Measurements from ENCODE around the gene DUOX1. TPM values are rescaled to one million over a fixed set of nuclear protein-coding genes. Genes with fewer than 3 reads are reported as not detected.

Gene DUOX1
- total and polyA plus RNA-seq, 4 donors, result 0.02 to 0.94 (median 0.08) TPM; not detected in 1

DNA sequence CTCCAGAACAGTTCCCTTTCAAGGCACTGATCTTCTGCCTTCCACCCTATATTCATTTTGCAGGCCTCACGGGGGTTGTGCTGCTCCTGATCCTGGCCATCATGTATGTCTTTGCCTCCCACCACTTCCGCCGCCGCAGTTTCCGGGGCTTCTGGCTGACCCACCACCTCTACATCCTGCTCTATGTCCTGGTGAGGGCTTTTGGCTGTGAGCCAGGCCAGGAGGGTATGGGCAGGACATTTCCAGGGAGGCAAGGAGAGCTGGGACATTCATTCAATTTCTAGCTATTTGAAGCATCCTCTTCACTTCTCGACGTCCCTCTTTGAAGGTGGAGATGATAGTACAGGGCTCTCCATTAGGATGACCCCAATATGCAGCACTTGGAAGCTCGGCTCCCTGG lies 25.9 kb downstream of the DUOX1 start:
- no peaks in the 10 kb centered on the region for H3K36me3 ChIP-seq (ENCODE audit: control insufficient read depth in 4 of 4, insufficient read depth in 3 of 4, low read depth in 1 of 4, low read length in 3 of 4)
- H3K4me1 ChIP-seq (ENCODE audit: control insufficient read depth in 4 of 4, insufficient read depth in 4 of 4, low read length in 3 of 4), result no peaks in the 10 kb centered on the region
- TF ChIP-seq FOXA1 (IDR thresholded peaks at IDR 0.05) (no peak), EGR1 (IDR thresholded peaks at IDR 0.05; ENCODE audit: low read depth in 2 of 2) (no peak), TAF1 (conservative IDR thresholded peaks at IDR 0.05) (no peak), SP1 (IDR thresholded peaks at IDR 0.05) (no peak), HNF4G (IDR thresholded peaks at IDR 0.05) (no peak), JUND (IDR thresholded peaks at IDR 0.05) (no peak), HNF4A (conservative IDR thresholded peaks at IDR 0.05) (no peak), NR2F2 (IDR thresholded peaks at IDR 0.05) (no peak), YY1 (IDR thresholded peaks at IDR 0.05) (no peak), GABPA (IDR thresholded peaks at IDR 0.05 in 1 of 2, conservative IDR thresholded peaks at IDR 0.05 in 1 of 2) (no peak), RXRA (IDR thresholded peaks at IDR 0.05) (no peak), RAD21 (IDR thresholded peaks at IDR 0.05) (no peak), FOXA2 (IDR thresholded peaks at IDR 0.05) (no peak)
- TF ChIP-seq, protein P1, sequence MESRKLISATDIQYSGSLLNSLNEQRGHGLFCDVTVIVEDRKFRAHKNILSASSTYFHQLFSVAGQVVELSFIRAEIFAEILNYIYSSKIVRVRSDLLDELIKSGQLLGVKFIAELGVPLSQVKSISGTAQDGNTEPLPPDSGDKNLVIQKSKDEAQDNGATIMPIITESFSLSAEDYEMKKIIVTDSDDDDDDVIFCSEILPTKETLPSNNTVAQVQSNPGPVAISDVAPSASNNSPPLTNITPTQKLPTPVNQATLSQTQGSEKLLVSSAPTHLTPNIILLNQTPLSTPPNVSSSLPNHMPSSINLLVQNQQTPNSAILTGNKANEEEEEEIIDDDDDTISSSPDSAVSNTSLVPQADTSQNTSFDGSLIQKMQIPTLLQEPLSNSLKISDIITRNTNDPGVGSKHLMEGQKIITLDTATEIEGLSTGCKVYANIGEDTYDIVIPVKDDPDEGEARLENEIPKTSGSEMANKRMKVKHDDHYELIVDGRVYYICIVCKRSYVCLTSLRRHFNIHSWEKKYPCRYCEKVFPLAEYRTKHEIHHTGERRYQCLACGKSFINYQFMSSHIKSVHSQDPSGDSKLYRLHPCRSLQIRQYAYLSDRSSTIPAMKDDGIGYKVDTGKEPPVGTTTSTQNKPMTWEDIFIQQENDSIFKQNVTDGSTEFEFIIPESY (IDR thresholded peaks at IDR 0.05), result no peak
- TF ChIP-seq, protein P2, sequence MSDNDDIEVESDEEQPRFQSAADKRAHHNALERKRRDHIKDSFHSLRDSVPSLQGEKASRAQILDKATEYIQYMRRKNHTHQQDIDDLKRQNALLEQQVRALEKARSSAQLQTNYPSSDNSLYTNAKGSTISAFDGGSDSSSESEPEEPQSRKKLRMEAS (IDR thresholded peaks at IDR 0.05), result no peak
- TF ChIP-seq, protein P3, sequence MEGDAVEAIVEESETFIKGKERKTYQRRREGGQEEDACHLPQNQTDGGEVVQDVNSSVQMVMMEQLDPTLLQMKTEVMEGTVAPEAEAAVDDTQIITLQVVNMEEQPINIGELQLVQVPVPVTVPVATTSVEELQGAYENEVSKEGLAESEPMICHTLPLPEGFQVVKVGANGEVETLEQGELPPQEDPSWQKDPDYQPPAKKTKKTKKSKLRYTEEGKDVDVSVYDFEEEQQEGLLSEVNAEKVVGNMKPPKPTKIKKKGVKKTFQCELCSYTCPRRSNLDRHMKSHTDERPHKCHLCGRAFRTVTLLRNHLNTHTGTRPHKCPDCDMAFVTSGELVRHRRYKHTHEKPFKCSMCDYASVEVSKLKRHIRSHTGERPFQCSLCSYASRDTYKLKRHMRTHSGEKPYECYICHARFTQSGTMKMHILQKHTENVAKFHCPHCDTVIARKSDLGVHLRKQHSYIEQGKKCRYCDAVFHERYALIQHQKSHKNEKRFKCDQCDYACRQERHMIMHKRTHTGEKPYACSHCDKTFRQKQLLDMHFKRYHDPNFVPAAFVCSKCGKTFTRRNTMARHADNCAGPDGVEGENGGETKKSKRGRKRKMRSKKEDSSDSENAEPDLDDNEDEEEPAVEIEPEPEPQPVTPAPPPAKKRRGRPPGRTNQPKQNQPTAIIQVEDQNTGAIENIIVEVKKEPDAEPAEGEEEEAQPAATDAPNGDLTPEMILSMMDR (IDR thresholded peaks at IDR 0.05; ENCODE audit: low read depth, low read length, missing input control), result no peak
- TF ChIP-seq, protein P4, sequence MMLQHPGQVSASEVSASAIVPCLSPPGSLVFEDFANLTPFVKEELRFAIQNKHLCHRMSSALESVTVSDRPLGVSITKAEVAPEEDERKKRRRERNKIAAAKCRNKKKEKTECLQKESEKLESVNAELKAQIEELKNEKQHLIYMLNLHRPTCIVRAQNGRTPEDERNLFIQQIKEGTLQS (IDR thresholded peaks at IDR 0.05), result no peak
- TF ChIP-seq, protein P5, sequence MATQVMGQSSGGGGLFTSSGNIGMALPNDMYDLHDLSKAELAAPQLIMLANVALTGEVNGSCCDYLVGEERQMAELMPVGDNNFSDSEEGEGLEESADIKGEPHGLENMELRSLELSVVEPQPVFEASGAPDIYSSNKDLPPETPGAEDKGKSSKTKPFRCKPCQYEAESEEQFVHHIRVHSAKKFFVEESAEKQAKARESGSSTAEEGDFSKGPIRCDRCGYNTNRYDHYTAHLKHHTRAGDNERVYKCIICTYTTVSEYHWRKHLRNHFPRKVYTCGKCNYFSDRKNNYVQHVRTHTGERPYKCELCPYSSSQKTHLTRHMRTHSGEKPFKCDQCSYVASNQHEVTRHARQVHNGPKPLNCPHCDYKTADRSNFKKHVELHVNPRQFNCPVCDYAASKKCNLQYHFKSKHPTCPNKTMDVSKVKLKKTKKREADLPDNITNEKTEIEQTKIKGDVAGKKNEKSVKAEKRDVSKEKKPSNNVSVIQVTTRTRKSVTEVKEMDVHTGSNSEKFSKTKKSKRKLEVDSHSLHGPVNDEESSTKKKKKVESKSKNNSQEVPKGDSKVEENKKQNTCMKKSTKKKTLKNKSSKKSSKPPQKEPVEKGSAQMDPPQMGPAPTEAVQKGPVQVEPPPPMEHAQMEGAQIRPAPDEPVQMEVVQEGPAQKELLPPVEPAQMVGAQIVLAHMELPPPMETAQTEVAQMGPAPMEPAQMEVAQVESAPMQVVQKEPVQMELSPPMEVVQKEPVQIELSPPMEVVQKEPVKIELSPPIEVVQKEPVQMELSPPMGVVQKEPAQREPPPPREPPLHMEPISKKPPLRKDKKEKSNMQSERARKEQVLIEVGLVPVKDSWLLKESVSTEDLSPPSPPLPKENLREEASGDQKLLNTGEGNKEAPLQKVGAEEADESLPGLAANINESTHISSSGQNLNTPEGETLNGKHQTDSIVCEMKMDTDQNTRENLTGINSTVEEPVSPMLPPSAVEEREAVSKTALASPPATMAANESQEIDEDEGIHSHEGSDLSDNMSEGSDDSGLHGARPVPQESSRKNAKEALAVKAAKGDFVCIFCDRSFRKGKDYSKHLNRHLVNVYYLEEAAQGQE (IDR thresholded peaks at IDR 0.05), result no peak
- no peaks in the 10 kb centered on the region for H3K27me3 ChIP-seq (ENCODE audit: control insufficient read depth in 4 of 4, insufficient read depth in 4 of 4, low read length in 3 of 4)
- no peak overlapping the region for H3K27ac ChIP-seq (ENCODE audit: low read depth in 1 of 2, low read length in 2 of 2)
- H3K9me3 ChIP-seq (ENCODE audit: control insufficient read depth in 4 of 4, low read length in 3 of 4), result no peaks in the 10 kb centered on the region
- WGBS, result 91% methylated on average over 8 of the region's 8 CpGs
- H3K9ac ChIP-seq (ENCODE audit: low read depth in 1 of 2, low read length in 2 of 2), result no peak overlapping the region
- H3K4me3 ChIP-seq (ENCODE audit: low read depth in 1 of 3, low read length in 3 of 3), result no peak overlapping the region
- DNase-seq (ENCODE audit: low spot score), result no peak
